OCI-LY3 (cell line): ENCODE results near the gene TLR9.

Source experiments
- H2AFZ ChIP-seq: fragments of 200-600, 300-600 bp; shearing (Covaris generic); 2 replicates; pipeline ENCODE4 v1.6.0; 2014; ENCODE audit warnings: antibody characterized with exemption, low read depth, low read length
- H3K27ac ChIP-seq: fragments of 200-600, 300-600 bp; sonication (generic); 2 replicates; pipeline ENCODE4 v1.5.1; 2014; ENCODE audit warnings: mild to moderate bottlenecking, low read length, moderate library complexity, mixed read lengths
- H3K27me3 ChIP-seq: fragments of 200-600, 300-600 bp; sonication (generic); 2 replicates; pipeline ENCODE4 v1.6.1; 2014; ENCODE audit warnings: low read depth, low read length, mixed read lengths
- H3K36me3 ChIP-seq: fragments of 200-600, 300-600 bp; sonication (generic); replicated peaks from 2 replicates; pipeline ENCODE3; 2014; ENCODE audit warnings: low read depth, low read length, mixed read lengths
- H3K4me1 ChIP-seq: fragments of 300-600, 200-600 bp; sonication (generic); 2 replicates; pipeline ENCODE4 v1.6.1; 2014; ENCODE audit warnings: low read length, mixed read lengths
- H3K4me2 ChIP-seq: fragments of 200-600, 300-600 bp; sonication (generic); 2 replicates; pipeline ENCODE4 v1.6.1; 2014; ENCODE audit warnings: low read length, mixed read lengths
- H3K4me3 ChIP-seq: fragments of 300-600, 200-600 bp; sonication (generic); 2 replicates; pipeline ENCODE4 v1.5.1; 2014; ENCODE audit warnings: antibody characterized with exemption, mild to moderate bottlenecking, low read length, moderate library complexity
- H3K79me2 ChIP-seq: fragments of 300-600, 200-600 bp; shearing (Covaris generic); 2 replicates; pipeline ENCODE4 v1.6.1; 2014; ENCODE audit warnings: mild to moderate bottlenecking, low read length, mixed read lengths
- H3K9ac ChIP-seq: fragments of 300-600, 200-600 bp; shearing (Covaris generic); 2 replicates; pipeline ENCODE4 v1.6.0; 2014; ENCODE audit warnings: mild to moderate bottlenecking, low read length, moderate library complexity
- H3K9me3 ChIP-seq: fragments of 200-600, 300-600 bp; shearing (Covaris generic); 2 replicates; pipeline ENCODE4 v1.6.1; 2014; ENCODE audit warnings: low read length, mixed read lengths; ENCODE audit not compliant: insufficient read depth
- H4K20me1 ChIP-seq: fragments of 200-600, 300-600 bp; sonication (generic); 2 replicates; pipeline ENCODE4 v1.6.1; 2016; ENCODE audit warnings: low read length, mixed read lengths; ENCODE audit not compliant: insufficient read depth
- CTCF ChIP-seq: fragments of 200-600, 300-600 bp; sonication (generic); IDR thresholded peaks from 2 replicates; pipeline ENCODE4 v1.5.1; 2014; ENCODE audit warnings: antibody characterized with exemption, low read length, low read depth
- EZH2phosphoT487 ChIP-seq: fragments of 200-600 bp; shearing (Covaris generic); IDR thresholded peaks from 2 replicates; pipeline ENCODE4 v1.6.1; 2018; ENCODE audit warnings: antibody characterized with exemption, mixed run types, low read depth

TLR9 gene

GRCh38 chr3:52195291-52195597, 30.2 kb downstream of the TLR9 start:
- H4K20me1 ChIP-seq = no peaks in the 10 kb centered on the region
- peaks cover 16% of the 10 kb centered on the region for H3K79me2 ChIP-seq
- peaks cover 20% of the 10 kb centered on the region for H3K4me1 ChIP-seq
- no peak overlapping the region for H3K27ac ChIP-seq
- peaks cover 6% of the 10 kb centered on the region for H3K36me3 ChIP-seq
- no peak overlapping the region for H3K4me3 ChIP-seq
- H3K4me2 ChIP-seq = no peak overlapping the region
- H3K9ac ChIP-seq = no peak overlapping the region
- no peaks in the 10 kb centered on the region for H3K27me3 ChIP-seq
- TF ChIP-seq EZH2phosphoT487 = no peak
- no peak for TF ChIP-seq CTCF
- H2AFZ ChIP-seq = no peak overlapping the region
- H3K9me3 ChIP-seq = no peaks in the 10 kb centered on the region

- Histone ChIP-seq H2AFZ (no peak overlapping the region), H3K4me1 (peaks cover 20% of the 10 kb centered on the region), H3K4me2 (no peak overlapping the region), H3K4me3 (no peak overlapping the region), H3K27me3 (no peaks in the 10 kb centered on the region), H3K79me2 (peaks cover 16% of the 10 kb centered on the region), H3K36me3 (peaks cover 4% of the 10 kb centered on the region), H3K27ac (no peak overlapping the region), H3K9ac (no peak overlapping the region), H3K9me3 (no peaks in the 10 kb centered on the region), H4K20me1 (no peaks in the 10 kb centered on the region)
- TF ChIP-seq CTCF = no peak
- TF ChIP-seq EZH2phosphoT487 = no peak
Measured at GRCh38 chr3:52194485-52195290, 30.8 kb downstream of the TLR9 start.

GRCh38 chr3:52193065-52193464, 32.4 kb downstream of the TLR9 start:
- H3K4me2 ChIP-seq = no peak overlapping the region

GRCh38 chr3:52191663-52192062, 33.8 kb downstream of the TLR9 start:
- Histone ChIP-seq H3K27ac (no peak overlapping the region), H3K4me1 (0 out of 2 replicates have a peak, but pooled peaks cover 2% of the 10 kb centered on the region), H3K4me3 (no peak overlapping the region)

More at GRCh38 chr3:52193065-52193464, 32.4 kb downstream of the TLR9 start:
- H2AFZ ChIP-seq = no peak overlapping the region
- H3K9ac ChIP-seq = no peak overlapping the region
- no peak overlapping the region for H3K4me3 ChIP-seq
- no peaks in the 10 kb centered on the region for H3K36me3 ChIP-seq
- H3K27me3 ChIP-seq = no peaks in the 10 kb centered on the region
- TF ChIP-seq CTCF (no peak), EZH2phosphoT487 (no peak)
- no peaks in the 10 kb centered on the region for H3K9me3 ChIP-seq
- no peak overlapping the region for H3K27ac ChIP-seq
- peaks cover 1% of the 10 kb centered on the region for H3K79me2 ChIP-seq
- H4K20me1 ChIP-seq = no peaks in the 10 kb centered on the region
- peaks cover 12% of the 10 kb centered on the region for H3K4me1 ChIP-seq

More at GRCh38 chr3:52191663-52192062, 33.8 kb downstream of the TLR9 start:
- TF ChIP-seq EZH2phosphoT487 = no peak
- TF ChIP-seq CTCF = no peak
- Histone ChIP-seq H2AFZ (no peak overlapping the region), H3K4me2 (no peak overlapping the region), H3K9ac (no peak overlapping the region), H3K27me3 (no peaks in the 10 kb centered on the region), H3K9me3 (no peaks in the 10 kb centered on the region), H4K20me1 (no peaks in the 10 kb centered on the region), H3K36me3 (no peaks in the 10 kb centered on the region), H3K79me2 (no peaks in the 10 kb centered on the region)
